Heart right ventricle (tissue), 16 donors: ENCODE measurements around the gene KIF6. TPM values are rescaled to one million over a fixed set of nuclear protein-coding genes. Genes with fewer than 3 reads are reported as not detected.

Source experiments
- ATAC-seq, 8 donors: fragments of 200-7000 bp; cut with Tn5 transposase; one replicate each; pipeline ENCODE4 v1.9.1; 2020; ENCODE audit warnings: mild to moderate bottlenecking in 8 of 8, moderate library complexity in 8 of 8, moderate number of reproducible peaks in 1 of 8
- DNase-seq, 2 donors: peaks; one replicate each; pipeline ENCODE4 v3.0.0-alpha.2; 2020
- H3K27ac ChIP-seq, 10 donors: fragments of 200-600 bp; sonication (generic) in 2 of 10; one replicate each; pipeline versions ENCODE4 v1.5.0 to v1.8.0; 2020 to 2022; ENCODE audit warnings: mild to moderate bottlenecking in 3 of 10
- H3K27me3 ChIP-seq, 7 donors: fragments of 200-600 bp; one replicate each; pipeline ENCODE4 v1.8.0; 2021 to 2022; ENCODE audit warnings: mild to moderate bottlenecking in 2 of 7
- H3K36me3 ChIP-seq, 9 donors: fragments of 200-600 bp; sonication (generic) in 1 of 9; one replicate each; pipeline versions ENCODE4 v1.5.0 to v1.8.0; 2020 to 2022; ENCODE audit warnings: mild to moderate bottlenecking in 2 of 9
- H3K4me1 ChIP-seq, 9 donors: fragments of 200-600 bp; sonication (generic) in 1 of 9; one replicate each; pipeline versions ENCODE4 v1.5.0 to v1.8.0; 2020 to 2022; ENCODE audit warnings: mild to moderate bottlenecking in 4 of 9
- H3K4me3 ChIP-seq, 10 donors: fragments of 200-600 bp; sonication (generic) in 2 of 10; one replicate each; pipeline versions ENCODE4 v1.5.0 to v1.8.0; 2020 to 2022; ENCODE audit warnings: mild to moderate bottlenecking in 7 of 10, moderate library complexity in 2 of 10
- H3K9me3 ChIP-seq, 11 donors: fragments of 200-600 bp in 10 of 11; sonication (generic) in 2 of 11; one replicate each; pipeline versions ENCODE4 v1.5.0 to v1.8.0; 2013 to 2022; ENCODE audit warnings: mild to moderate bottlenecking in 2 of 11, control low read depth in 1 of 11, moderate library complexity in 1 of 11
- CTCF ChIP-seq, 9 donors: fragments of 200-600 bp; sonication (generic) in 2 of 9; IDR thresholded peaks; one replicate each; pipeline versions ENCODE4 v1.5.0 to v1.8.0; 2021 to 2022; ENCODE audit warnings: antibody characterized with exemption in 9 of 9, mild to moderate bottlenecking in 5 of 9, moderate library complexity in 1 of 9
- WGBS, 2 donors: extraction: QIAGEN DNeasy Blood & Tissue Kit; methylation state at CpG; one replicate each; pipeline ENCODE4 v1.1.7; 2013; ENCODE audit warnings: inconsistent platforms in 1 of 2; 5-methylcytosine and 5-hydroxymethylcytosine counted together
- intact Hi-C, 10 donors: fragments of 100-400 bp; cut with DNase I; formaldehyde crosslinking; loops; one replicate each; pipeline versions ENCODE4 v1.11.1 to v1.14.2; 2022
- polyA plus RNA-seq, 2 donors: library from polyadenylated mRNA; stranded (reverse); fragments of 200-250 nt; gene quantifications; one replicate each; pipeline ENCODE4 v1.2.3, GENCODE V29; 2013
- total RNA-seq, 10 donors: library from RNA; stranded (reverse); fragmentation: NEBNext Ultra II Directional in 3 of 10; extraction: Animal tissue kit (Norgen Biotek cat#: 25700) in 3 of 10; gene quantifications; one replicate each; pipeline versions ENCODE4 v1.2.1 to v1.2.4, GENCODE V29; 2021 to 2023
- donor health status: Arrhythmogenic right ventricular cardiomyopathy.
- donor health status: ischemic (EF 13 %, LVEDD 7.1; RV severe dilation, severe dysfunction).
- donor health status: healthy with polysubstance abuse.
- donor health status: DM: no; HTN: yes; CAD: no.
- donor health status: DM: no; HTN: no; CAD: no.
- donor health status: ischemic (EF 25% LVEDD 6.9; RV normal size, moderate dysfunction).
- donor health status: ischemic (EF 25% LVEDD 5.7; RV mildly dilated, moderate dysfunction).
- donor health status: healthy.
- donor health status: DM: yes; HTN: yes; CAD: no.
- donor health status: Ischemic cardiomyopathy.
- donor health status: ischemic (EF 35%, LVEDD 5.7; RV mildly dilated, moderate dysfunction).
- donor health status: nonischemic (EF 11% LVEDD 7.7; RV severe dilation, severe dysfunction).
- donor health status: DM: yes; HTN: yes; CAD: no.
- donor health status: PGD.
- donor health status: ischemic (EF 29% LVEDD 5.4; RV normal size, mild dysfunction).
- donor health status: nonischemic (EF 23%, LVEDD 6.1; RV moderate dilation, normal function).

Gene KIF6
- total and polyA plus RNA-seq, 12 donors = 0.01 to 1.6 (median 0.45) TPM; not detected in 2

DNA sequence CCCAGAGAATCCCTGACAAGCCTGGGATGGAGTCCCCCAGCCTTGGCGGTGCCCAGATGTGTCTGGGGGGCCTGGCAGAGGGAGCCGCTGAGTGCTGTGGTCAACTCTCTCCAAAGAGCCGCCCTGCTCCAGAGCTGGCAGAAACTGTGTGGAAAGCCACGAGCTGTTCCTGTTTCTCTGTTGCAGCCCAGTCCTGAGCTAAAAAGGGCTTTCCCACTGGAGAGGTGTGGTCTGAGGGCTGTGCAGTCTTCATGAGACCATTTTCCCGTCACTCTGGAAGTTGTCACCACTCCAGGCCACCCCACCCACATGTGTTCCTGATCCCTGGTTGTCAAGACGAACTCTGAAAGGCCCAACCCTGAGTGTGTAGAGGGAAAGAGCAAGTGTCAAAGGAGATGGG is 303.0 kb downstream of the KIF6 start:
- Histone ChIP-seq H3K27ac (peak overlapping the region in 5 of 10 donors; percentile 22 to 48 (median 39)), H3K36me3 (no peaks in the 10 kb centered on the region), H3K27me3 (no peaks in the 10 kb centered on the region), H3K4me3 (no peak overlapping the region), H3K4me1 (peaks cover 0 to 32% (median 6%) of the 10 kb centered on the region in 9 donors), H3K9me3 (no peaks in the 10 kb centered on the region)
- intact Hi-C loops = loop anchor here in 2 of 10 donors (10.0 kb wide), 2 partner anchors 53 to 123 kb away; no protein-coding TSS in a partner anchor
- ATAC-seq (peak; percentile 20 to 78 (median 60)), DNase-seq (peak in 1 of 2 donors; percentile 15)
- TF ChIP-seq CTCF (IDR thresholded peaks at IDR 0.05) = no peak
- WGBS, 2 donors = 53 to 60% methylated on average over 6 of the region's 6 CpGs

DNA sequence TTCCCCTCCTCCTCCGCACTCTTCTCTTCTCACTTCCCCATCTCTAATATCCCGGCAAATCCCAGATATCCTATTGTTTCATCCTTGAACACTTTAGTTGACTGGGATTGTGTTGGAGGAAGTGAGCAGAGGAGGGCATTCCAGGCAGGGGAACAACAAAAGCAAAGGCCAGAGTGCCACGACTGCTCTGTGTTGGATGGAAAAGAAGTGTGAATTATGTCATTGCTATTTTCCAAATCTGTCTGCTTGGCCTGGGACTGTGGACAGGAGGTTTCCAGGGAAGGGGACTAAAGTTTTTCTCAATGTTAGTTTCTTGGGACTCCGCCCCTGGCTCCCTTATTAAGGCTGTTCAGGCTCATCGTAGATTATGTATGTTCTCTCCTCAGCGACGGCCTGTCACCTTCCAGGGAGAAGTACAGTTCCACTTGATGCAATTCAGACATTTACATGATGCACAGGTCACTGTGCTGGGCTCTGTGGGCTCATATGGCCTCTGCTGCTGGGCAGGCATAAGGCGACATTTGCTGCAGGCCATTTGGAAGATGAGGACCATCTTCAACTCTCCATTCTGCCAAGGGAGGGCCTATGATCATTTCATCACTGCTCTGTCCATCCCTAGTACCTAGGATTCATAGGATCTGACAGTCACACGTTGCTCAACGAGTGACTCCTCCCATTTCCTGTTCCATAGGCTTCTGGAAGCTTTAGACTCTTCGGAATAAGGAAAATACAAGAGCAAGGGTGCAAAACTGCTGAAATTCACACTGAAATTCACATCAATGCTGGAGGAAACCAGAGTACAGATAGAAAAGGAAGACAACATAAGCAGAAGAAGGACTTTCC is 303.6 kb downstream of the KIF6 start:
- 69 to 74% methylated on average over 11 of the region's 11 CpGs for WGBS, 2 donors
- Histone ChIP-seq H3K4me1 (peaks cover 0 to 32% (median 6%) of the 10 kb centered on the region in 9 donors), H3K27me3 (no peaks in the 10 kb centered on the region), H3K4me3 (no peak overlapping the region), H3K9me3 (no peaks in the 10 kb centered on the region), H3K36me3 (no peaks in the 10 kb centered on the region), H3K27ac (peak overlapping the region in 6 of 10 donors; percentile 31 to 68 (median 46))
- intact Hi-C loops = loop anchor here in 2 of 10 donors (10.0 kb wide), 2 partner anchors 53 to 123 kb away; no protein-coding TSS in a partner anchor
- TF ChIP-seq CTCF (IDR thresholded peaks at IDR 0.05) = no peak
- peak; percentile 34 to 72 (median 56) for ATAC-seq
- no peak for DNase-seq

DNA sequence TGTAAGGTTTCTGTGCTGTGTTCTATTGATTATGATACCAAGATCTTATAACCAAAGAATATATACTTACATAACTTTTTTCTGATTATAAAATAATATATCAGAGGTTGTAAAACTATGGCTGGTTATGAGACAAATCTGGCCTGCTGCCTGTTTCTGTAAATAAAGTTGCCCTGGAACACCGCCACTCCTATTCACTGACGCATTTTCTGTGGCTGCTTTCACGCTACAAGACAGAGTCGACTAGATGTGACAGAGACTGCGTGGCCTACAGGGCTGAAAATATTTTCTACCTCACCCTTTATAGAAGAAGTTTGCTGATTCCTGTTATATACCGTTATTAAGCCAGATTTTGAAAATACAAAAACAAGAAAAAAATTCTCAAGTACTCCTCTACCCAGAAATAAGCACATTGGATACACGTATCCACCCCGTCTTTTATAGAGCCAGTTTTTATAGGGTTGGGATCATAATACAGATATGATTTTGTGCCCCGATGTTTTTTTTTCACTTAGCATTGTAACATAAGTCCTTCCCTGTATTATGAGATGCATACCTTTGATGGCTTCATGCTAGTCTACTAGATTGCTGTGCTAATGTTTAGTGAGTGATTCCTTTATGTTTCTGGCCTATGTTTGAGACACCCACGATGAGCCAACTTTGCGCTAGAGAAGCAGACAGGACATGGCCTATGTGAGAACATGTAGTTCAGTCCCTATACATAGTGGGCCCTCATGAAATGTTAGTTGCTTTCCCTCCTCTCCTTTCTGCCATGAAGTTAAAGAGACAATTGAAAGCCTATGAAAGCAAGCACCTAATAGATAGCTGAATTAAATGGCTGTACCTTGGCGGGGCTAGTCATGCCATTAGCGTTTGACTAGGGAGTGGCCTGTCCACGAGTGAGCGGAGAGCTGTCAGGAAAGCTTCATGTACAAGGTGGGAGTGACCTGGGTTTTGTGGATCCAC is 304.6 kb downstream of the KIF6 start:
- DNase-seq = peak in 1 of 2 donors; percentile 57
- WGBS, 2 donors = 74 to 79% methylated on average over 15 of the region's 15 CpGs
- peaks cover 0 to 32% (median 6%) of the 10 kb centered on the region in 9 donors for H3K4me1 ChIP-seq
- H3K9me3 ChIP-seq = no peaks in the 10 kb centered on the region
- peak overlapping the region in 5 of 10 donors; percentile 43 to 68 (median 49) for H3K27ac ChIP-seq
- peak in 7 of 8 donors; percentile 60 to 91 (median 74) for ATAC-seq
- TF ChIP-seq CTCF (IDR thresholded peaks at IDR 0.05) = no peak
- no peak overlapping the region for H3K4me3 ChIP-seq
- no peaks in the 10 kb centered on the region for H3K36me3 ChIP-seq
- H3K27me3 ChIP-seq = no peaks in the 10 kb centered on the region
- intact Hi-C loops = loop anchor here in 2 of 10 donors (10.0 kb wide), 2 partner anchors 54 to 124 kb away; no protein-coding TSS in a partner anchor

DNA sequence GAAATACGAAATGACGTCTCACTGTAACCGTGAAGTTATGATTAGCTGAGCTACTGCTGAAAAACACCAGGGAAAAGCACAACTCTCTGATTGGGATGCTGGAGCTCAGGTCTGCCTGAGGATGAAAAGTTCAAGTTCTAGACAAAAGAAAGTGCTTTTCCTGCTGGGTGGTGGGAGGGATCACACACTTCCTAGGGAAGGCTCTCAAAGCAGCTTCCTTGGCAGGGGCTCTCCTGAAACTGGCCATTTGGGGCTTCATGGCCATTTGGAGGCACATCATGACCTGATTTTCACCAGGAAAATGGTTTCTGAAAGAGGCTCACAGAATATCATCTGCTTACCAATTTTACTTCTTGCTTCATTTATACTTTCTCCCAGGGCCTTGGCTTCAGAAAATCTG is 305.6 kb downstream of the KIF6 start:
- H3K27ac ChIP-seq = peak overlapping the region in 1 of 10 donors; percentile 48
- H3K9me3 ChIP-seq = no peaks in the 10 kb centered on the region
- 71 to 75% methylated on average over 3 of the region's 3 CpGs for whole genome bisulfite sequencing, 2 donors
- intact Hi-C loops = loop anchor here in 2 of 10 donors (10.0 kb wide), 2 partner anchors 55 to 125 kb away; no protein-coding TSS in a partner anchor
- no peaks in the 10 kb centered on the region for H3K27me3 ChIP-seq
- H3K4me3 ChIP-seq = no peak overlapping the region
- ATAC-seq (no peak), DNase-seq (no peak)
- no peak for TF ChIP-seq CTCF (IDR thresholded peaks at IDR 0.05)
- H3K36me3 ChIP-seq = no peaks in the 10 kb centered on the region
- peaks cover 0 to 32% (median 6%) of the 10 kb centered on the region in 9 donors for H3K4me1 ChIP-seq
